K562 (cell line): ENCODE measurements around the gene GATA2. TPM values are rescaled to one million over a fixed set of nuclear protein-coding genes. Genes with fewer than 3 reads are reported as not detected.

Experiments used
- ARID2 ChIP-seq: fragments of 450-650 bp; IDR thresholded peaks from 2 replicates; pipeline ENCODE4 v1.6.1; 2017; ENCODE audit warnings: antibody characterized with exemption, mild to moderate bottlenecking
- CAMTA2 ChIP-seq: fragments of 250-450 bp; sonication (Bioruptor Pico); conservative IDR thresholded peaks from 2 replicates; pipeline ENCODE4 v1.5.1; 2022
- GABPA ChIP-seq: fragments of 200-800 bp; sonication (Bioruptor generic); conservative IDR thresholded peaks from 2 replicates; pipeline ENCODE4 v1.6.1; 2016; ENCODE audit warnings: low read depth, missing genetic modification characterization, missing compliant biosample characterization
- HDGF ChIP-seq: fragments of 450-650 bp; IDR thresholded peaks from 2 replicates; pipeline ENCODE4 v1.6.1; 2016
- MEIS2 ChIP-seq: fragments of 450-650 bp; IDR thresholded peaks from 2 replicates; pipeline ENCODE4 v1.6.1; 2014; ENCODE audit warnings: mild to moderate bottlenecking; ENCODE audit not compliant: partially characterized antibody
- NKRF ChIP-seq: fragments of 450-650 bp; IDR thresholded peaks from 2 replicates; pipeline ENCODE4 v1.6.1; 2016; ENCODE audit warnings: borderline replicate concordance
- PHTF2 ChIP-seq: fragments of 250-450 bp; sonication (Bioruptor Pico); IDR thresholded peaks from 2 replicates; pipeline ENCODE4 v1.5.0; 2021; ENCODE audit warnings: mild to moderate bottlenecking
- POLR2AphosphoS5 ChIP-seq: IDR thresholded peaks from 2 replicates; pipeline ENCODE4 v1.6.1; 2011; ENCODE audit warnings: mild to moderate bottlenecking, low read depth, low read length, moderate library complexity; ENCODE audit not compliant: control insufficient read depth, insufficient read depth
- ZBTB7A ChIP-seq: IDR thresholded peaks from 2 replicates; pipeline ENCODE4 v1.6.1; 2011; ENCODE audit warnings: low read depth, mild to moderate bottlenecking, low read length, moderate library complexity, borderline replicate concordance; ENCODE audit not compliant: control insufficient read depth
- polyA plus RNA-seq, 8 experiments: library from polyadenylated mRNA; depleted of rRNA in 4 of 8; stranded (reverse) in 5 of 8; unstranded in 3 of 8; fragments of >200 nt; fragmentation: Nextera tagmentation in 2 of 8; fragmentation: Illumina TruSeq in 1 of 8; extraction: Ambion mirVana in 2 of 8; extraction: Trizol in 1 of 8; gene quantifications; 2 replicates each; pipeline versions ENCODE4 v1.2.1 to v1.2.3, GENCODE V29; 2011 to 2014; ENCODE audit warnings: inconsistent platforms in 1 of 8, missing spikeins in 1 of 8
- total RNA-seq, 7 experiments: library from RNA; depleted of rRNA in 6 of 7; stranded (reverse); fragments of >200 nt in 6 of 7; fragmentation: Illumina TruSeq in 2 of 7; extraction: Trizol in 2 of 7; gene quantifications; 2 replicates each; pipeline versions ENCODE4 v1.2.1 to v1.2.3, GENCODE V29; 2011 to 2021; ENCODE audit warnings: low replicate concordance in 1 of 7
- TF ChIP-seq, protein P1 (sequence below): fragments of 450-650 bp; formaldehyde crosslinking; IDR thresholded peaks from 2 replicates; pipeline ENCODE4 v1.4.0; 2020; ENCODE audit warnings: mild to moderate bottlenecking, mixed read lengths
- TF ChIP-seq, protein P2 (sequence below), 2 experiments: fragments of 450-650 bp; IDR thresholded peaks; 2 replicates each; pipeline ENCODE4 v1.6.1; 2016
- TF ChIP-seq, protein P3 (sequence below): fragments of 450-650 bp; formaldehyde crosslinking; IDR thresholded peaks from 2 replicates; pipeline ENCODE4 v1.4.0; 2022; ENCODE audit warnings: missing genetic modification characterization
- TF ChIP-seq, protein P4 (sequence below): IDR thresholded peaks from 3 replicates; pipeline ENCODE4 v1.6.1; 2011; ENCODE audit warnings: borderline replicate concordance, mild to moderate bottlenecking, moderate library complexity; ENCODE audit not compliant: insufficient read length; ENCODE audit errors: extremely low read depth

Gene GATA2
- total and polyA plus RNA-seq, 9 of the 15 experiments (the other 6 are each of a cell fraction or from before 2014, with no cell fraction given): 8.5 to 218 (median 50.8) TPM

- TF ChIP-seq, protein P1, sequence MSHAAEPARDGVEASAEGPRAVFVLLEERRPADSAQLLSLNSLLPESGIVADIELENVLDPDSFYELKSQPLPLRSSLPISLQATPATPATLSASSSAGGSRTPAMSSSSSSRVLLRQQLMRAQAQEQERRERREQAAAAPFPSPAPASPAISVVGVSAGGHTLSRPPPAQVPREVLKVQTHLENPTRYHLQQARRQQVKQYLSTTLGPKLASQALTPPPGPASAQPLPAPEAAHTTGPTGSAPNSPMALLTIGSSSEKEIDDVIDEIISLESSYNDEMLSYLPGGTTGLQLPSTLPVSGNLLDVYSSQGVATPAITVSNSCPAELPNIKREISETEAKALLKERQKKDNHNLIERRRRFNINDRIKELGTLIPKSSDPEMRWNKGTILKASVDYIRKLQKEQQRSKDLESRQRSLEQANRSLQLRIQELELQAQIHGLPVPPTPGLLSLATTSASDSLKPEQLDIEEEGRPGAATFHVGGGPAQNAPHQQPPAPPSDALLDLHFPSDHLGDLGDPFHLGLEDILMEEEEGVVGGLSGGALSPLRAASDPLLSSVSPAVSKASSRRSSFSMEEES: no peak
- TF ChIP-seq, protein P2, sequence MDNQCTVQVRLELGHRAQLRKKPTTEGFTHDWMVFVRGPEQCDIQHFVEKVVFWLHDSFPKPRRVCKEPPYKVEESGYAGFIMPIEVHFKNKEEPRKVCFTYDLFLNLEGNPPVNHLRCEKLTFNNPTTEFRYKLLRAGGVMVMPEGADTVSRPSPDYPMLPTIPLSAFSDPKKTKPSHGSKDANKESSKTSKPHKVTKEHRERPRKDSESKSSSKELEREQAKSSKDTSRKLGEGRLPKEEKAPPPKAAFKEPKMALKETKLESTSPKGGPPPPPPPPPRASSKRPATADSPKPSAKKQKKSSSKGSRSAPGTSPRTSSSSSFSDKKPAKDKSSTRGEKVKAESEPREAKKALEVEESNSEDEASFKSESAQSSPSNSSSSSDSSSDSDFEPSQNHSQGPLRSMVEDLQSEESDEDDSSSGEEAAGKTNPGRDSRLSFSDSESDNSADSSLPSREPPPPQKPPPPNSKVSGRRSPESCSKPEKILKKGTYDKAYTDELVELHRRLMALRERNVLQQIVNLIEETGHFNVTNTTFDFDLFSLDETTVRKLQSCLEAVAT (IDR thresholded peaks at IDR 0.05): peak; percentile 7 to 46; a peak in 1 of 4 replicates
- TF ChIP-seq HDGF (peak; percentile 78; the same call in 1 of the 2 replicates), ZBTB7A (peak; percentile 50; the same call in 1 of the 2 replicates), PHTF2 (CRISPR knock-in tag) (no peak), CAMTA2 (0 out of 2 replicates have a peak, but pooled peaks have one; percentile 54), GABPA (tag) (0 out of 2 replicates have a peak, but pooled peaks have one; percentile 19), NKRF (0 out of 2 replicates have a peak, but pooled peaks have one; percentile 16), POLR2AphosphoS5 (no peak), ARID2 (0 out of 2 replicates have a peak, but pooled peaks have one; percentile 34), MEIS2 (peak; percentile 50)
- TF ChIP-seq, protein P3, sequence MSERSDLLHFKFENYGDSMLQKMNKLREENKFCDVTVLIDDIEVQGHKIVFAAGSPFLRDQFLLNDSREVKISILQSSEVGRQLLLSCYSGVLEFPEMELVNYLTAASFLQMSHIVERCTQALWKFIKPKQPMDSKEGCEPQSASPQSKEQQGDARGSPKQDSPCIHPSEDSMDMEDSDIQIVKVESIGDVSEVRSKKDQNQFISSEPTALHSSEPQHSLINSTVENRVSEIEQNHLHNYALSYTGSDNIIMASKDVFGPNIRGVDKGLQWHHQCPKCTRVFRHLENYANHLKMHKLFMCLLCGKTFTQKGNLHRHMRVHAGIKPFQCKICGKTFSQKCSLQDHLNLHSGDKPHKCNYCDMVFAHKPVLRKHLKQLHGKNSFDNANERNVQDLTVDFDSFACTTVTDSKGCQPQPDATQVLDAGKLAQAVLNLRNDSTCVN (CRISPR knock-in tag): peak; percentile 77; the same call in 1 of the 2 replicates
- TF ChIP-seq, protein P4, sequence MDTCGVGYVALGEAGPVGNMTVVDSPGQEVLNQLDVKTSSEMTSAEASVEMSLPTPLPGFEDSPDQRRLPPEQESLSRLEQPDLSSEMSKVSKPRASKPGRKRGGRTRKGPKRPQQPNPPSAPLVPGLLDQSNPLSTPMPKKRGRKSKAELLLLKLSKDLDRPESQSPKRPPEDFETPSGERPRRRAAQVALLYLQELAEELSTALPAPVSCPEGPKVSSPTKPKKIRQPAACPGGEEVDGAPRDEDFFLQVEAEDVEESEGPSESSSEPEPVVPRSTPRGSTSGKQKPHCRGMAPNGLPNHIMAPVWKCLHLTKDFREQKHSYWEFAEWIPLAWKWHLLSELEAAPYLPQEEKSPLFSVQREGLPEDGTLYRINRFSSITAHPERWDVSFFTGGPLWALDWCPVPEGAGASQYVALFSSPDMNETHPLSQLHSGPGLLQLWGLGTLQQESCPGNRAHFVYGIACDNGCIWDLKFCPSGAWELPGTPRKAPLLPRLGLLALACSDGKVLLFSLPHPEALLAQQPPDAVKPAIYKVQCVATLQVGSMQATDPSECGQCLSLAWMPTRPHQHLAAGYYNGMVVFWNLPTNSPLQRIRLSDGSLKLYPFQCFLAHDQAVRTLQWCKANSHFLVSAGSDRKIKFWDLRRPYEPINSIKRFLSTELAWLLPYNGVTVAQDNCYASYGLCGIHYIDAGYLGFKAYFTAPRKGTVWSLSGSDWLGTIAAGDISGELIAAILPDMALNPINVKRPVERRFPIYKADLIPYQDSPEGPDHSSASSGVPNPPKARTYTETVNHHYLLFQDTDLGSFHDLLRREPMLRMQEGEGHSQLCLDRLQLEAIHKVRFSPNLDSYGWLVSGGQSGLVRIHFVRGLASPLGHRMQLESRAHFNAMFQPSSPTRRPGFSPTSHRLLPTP: no peak
These were observed 3.1 kb upstream of the GATA2 start (continued) for GRCh38 chr3:128496019-128496601.
